Hypothalamus (tissue), 51 donors: ENCODE results near the gene CDKL4.
A peak's percentile ranks its signal among the peaks of the same experiment; 100 is the strongest.
"Not testable (repeated sequence)": the region's sequence is repeated elsewhere in the genome, so short reads cannot be mapped to it uniquely, and the experiment has no call there.

ENCODE experiments used
- DNase-seq, 51 donors: peaks; one replicate each; lab custom pipeline; 2025; lab: John Stamatoyannopoulos, UW

The CDKL4 gene

GRCh38 chr2:39234754-39235153 lies 9.0 kb downstream of the CDKL4 start:
- no peak for DNase-seq

- no peak for DNase-seq
Measured at GRCh38 chr2:39232141-39232540, 11.6 kb downstream of the CDKL4 start.

- peak in 3 of 51 donors; percentile 2 to 41 (median 5) for DNase-seq
Measured at GRCh38 chr2:39228413-39229209, 15.2 kb downstream of the CDKL4 start.

GRCh38 chr2:39227628-39228412 lies 15.9 kb downstream of the CDKL4 start:
- peak in 49 of 51 donors; percentile 2 to 86 (median 58) for DNase-seq

GRCh38 chr2:39225567-39225966 lies 18.2 kb downstream of the CDKL4 start:
- no peak for DNase-seq

- DNase-seq: no peak
Measured at GRCh38 chr2:39223909-39224308, 19.9 kb downstream of the CDKL4 start.

GRCh38 chr2:39221459-39221858 lies 22.3 kb downstream of the CDKL4 start:
- DNase-seq: no peak

- DNase-seq: no peak
Measured at GRCh38 chr2:39220136-39220535, 23.6 kb downstream of the CDKL4 start.

- no peak for DNase-seq
Measured at GRCh38 chr2:39218391-39218790, 25.4 kb downstream of the CDKL4 start.

- no peak for DNase-seq
Measured at GRCh38 chr2:39217192-39217550, 26.6 kb downstream of the CDKL4 start.

- DNase-seq: no peak
Measured at GRCh38 chr2:39216346-39217191, 27.2 kb downstream of the CDKL4 start.

- DNase-seq: no peak
Measured at GRCh38 chr2:39215545-39215944, 28.2 kb downstream of the CDKL4 start.

GRCh38 chr2:39213015-39213414 lies 30.8 kb downstream of the CDKL4 start:
- no peak for DNase-seq

- no peak for DNase-seq
Measured at GRCh38 chr2:39210846-39211245, 32.9 kb downstream of the CDKL4 start.

- DNase-seq: no peak
Measured at GRCh38 chr2:39203382-39203781, 40.4 kb downstream of the CDKL4 start.

- DNase-seq: no peak
Measured at GRCh38 chr2:39202639-39203369, 41.0 kb downstream of the CDKL4 start.

- not testable (repeated sequence) for DNase-seq
Measured at GRCh38 chr2:39197003-39197402, 46.8 kb downstream of the CDKL4 start.

GRCh38 chr2:39194686-39195085 lies 49.1 kb downstream of the CDKL4 start:
- no peak for DNase-seq

- no peak for DNase-seq
Measured at GRCh38 chr2:39188960-39189494, 54.7 kb downstream of the CDKL4 start.

- DNase-seq: no peak
Measured at GRCh38 chr2:39183673-39184072, 60.1 kb downstream of the CDKL4 start.
